ENCODE measurements around the gene SLFNL1.

SLFNL1 gene

GRCh38 chr1:41025979-41026819 lies 4.7 kb upstream of the SLFNL1 start:
- Histone ChIP-seq H2BK15ac (replicated peaks; ENCODE audit: low read depth) (no peak overlapping the region), H3K79me1 (ENCODE audit: low read length) (no peaks in the 10 kb centered on the region), H3K18ac (ENCODE audit: low read length) (no peak overlapping the region), H2BK120ac (ENCODE audit: low read depth, low read length) (no peak overlapping the region), H3K27me3 (ENCODE audit: insufficient read depth, low read length, poor library complexity) (no peaks in the 10 kb centered on the region), H3K27ac (ENCODE audit: low read depth, low read length) (no peak overlapping the region), H3K56ac (ENCODE audit: low read length) (no peak overlapping the region), H3K23ac (ENCODE audit: low read length) (no peak overlapping the region), H4K8ac (ENCODE audit: low read depth, low read length) (no peak overlapping the region), H3K4me2 (ENCODE audit: low read length) (no peak overlapping the region), H3K4me3 (ENCODE audit: low read length) (no peak overlapping the region), H4K5ac (ENCODE audit: low read length) (no peak overlapping the region), H3K4ac (ENCODE audit: low read depth, low read length) (no peak overlapping the region), H3K9ac (ENCODE audit: low read length) (no peak overlapping the region), H3K36me3 (ENCODE audit: control insufficient read depth, insufficient read depth, low read length) (no peaks in the 10 kb centered on the region), H3K79me2 (ENCODE audit: control insufficient read depth, insufficient read depth, low read length) (no peaks in the 10 kb centered on the region), H3K4me1 (ENCODE audit: control insufficient read depth, low read depth, low read length) (no peaks in the 10 kb centered on the region), H2AK5ac (ENCODE audit: low read length) (no peak overlapping the region), H2BK5ac (ENCODE audit: low read length) (no peak overlapping the region)
- WGBS (ENCODE audit: extremely low coverage, insufficient coverage, low lambda C conversion rate) = no CpG with 5 or more reads among the region's 4 CpGs
- DNase-seq = no peak

GRCh38 chr1:41024953-41025352 lies 3.4 kb upstream of the SLFNL1 start:
- no peaks in the 10 kb centered on the region for H3K36me3 ChIP-seq (ENCODE audit: control insufficient read depth, insufficient read depth, low read length)
- H3K56ac ChIP-seq (ENCODE audit: low read length) = no peak overlapping the region
- H3K4ac ChIP-seq (ENCODE audit: low read depth, low read length) = no peak overlapping the region
- WGBS (ENCODE audit: extremely low coverage, insufficient coverage, low lambda C conversion rate) = no CpG with 5 or more reads among the region's 2 CpGs
- no peaks in the 10 kb centered on the region for H3K4me1 ChIP-seq (ENCODE audit: control insufficient read depth, low read depth, low read length)
- no peak overlapping the region for H4K8ac ChIP-seq (ENCODE audit: low read depth, low read length)
- no peaks in the 10 kb centered on the region for H3K27me3 ChIP-seq (ENCODE audit: insufficient read depth, low read length, poor library complexity)
- no peaks in the 10 kb centered on the region for H3K79me1 ChIP-seq (ENCODE audit: low read length)
- H3K27ac ChIP-seq (ENCODE audit: low read depth, low read length) = no peak overlapping the region
- no peak overlapping the region for H3K4me3 ChIP-seq (ENCODE audit: low read length)
- no peak overlapping the region for H3K23ac ChIP-seq (ENCODE audit: low read length)
- H4K5ac ChIP-seq (ENCODE audit: low read length) = no peak overlapping the region
- H2AK5ac ChIP-seq (ENCODE audit: low read length) = no peak overlapping the region
- no peak overlapping the region for H2BK120ac ChIP-seq (ENCODE audit: low read depth, low read length)
- no peak overlapping the region for H3K18ac ChIP-seq (ENCODE audit: low read length)
- DNase-seq = peak; percentile 62
- H2BK15ac ChIP-seq (replicated peaks; ENCODE audit: low read depth) = no peak overlapping the region
- no peak overlapping the region for H3K4me2 ChIP-seq (ENCODE audit: low read length)
- no peaks in the 10 kb centered on the region for H3K79me2 ChIP-seq (ENCODE audit: control insufficient read depth, insufficient read depth, low read length)
- no peak overlapping the region for H3K9ac ChIP-seq (ENCODE audit: low read length)
- no peak overlapping the region for H2BK5ac ChIP-seq (ENCODE audit: low read length)

- Histone ChIP-seq H3K9ac (ENCODE audit: low read length) (no peak overlapping the region), H3K79me1 (ENCODE audit: low read length) (no peaks in the 10 kb centered on the region), H3K4me2 (ENCODE audit: low read length) (no peak overlapping the region), H4K8ac (ENCODE audit: low read depth, low read length) (no peak overlapping the region), H2BK120ac (ENCODE audit: low read depth, low read length) (no peak overlapping the region), H3K18ac (ENCODE audit: low read length) (no peak overlapping the region), H3K79me2 (ENCODE audit: control insufficient read depth, insufficient read depth, low read length) (no peaks in the 10 kb centered on the region), H3K23ac (ENCODE audit: low read length) (no peak overlapping the region), H2BK15ac (replicated peaks; ENCODE audit: low read depth) (no peak overlapping the region), H4K5ac (ENCODE audit: low read length) (no peak overlapping the region), H2AK5ac (ENCODE audit: low read length) (no peak overlapping the region), H3K4me1 (ENCODE audit: control insufficient read depth, low read depth, low read length) (no peaks in the 10 kb centered on the region), H3K27ac (ENCODE audit: low read depth, low read length) (no peak overlapping the region), H3K4ac (ENCODE audit: low read depth, low read length) (no peak overlapping the region), H3K4me3 (ENCODE audit: low read length) (no peak overlapping the region), H3K27me3 (ENCODE audit: insufficient read depth, low read length, poor library complexity) (no peaks in the 10 kb centered on the region), H3K56ac (ENCODE audit: low read length) (no peak overlapping the region), H3K36me3 (ENCODE audit: control insufficient read depth, insufficient read depth, low read length) (no peaks in the 10 kb centered on the region), H2BK5ac (ENCODE audit: low read length) (no peak overlapping the region)
- WGBS (ENCODE audit: extremely low coverage, insufficient coverage, low lambda C conversion rate) = no CpG with 5 or more reads among the region's 5 CpGs
- peak; percentile 22 for DNase-seq
Observed at GRCh38 chr1:41023279-41023990, 1.9 kb upstream of the SLFNL1 start.

GRCh38 chr1:41022424-41022823 lies 899 bp upstream of the SLFNL1 start:
- no peak overlapping the region for H2AK5ac ChIP-seq (ENCODE audit: low read length)
- H2BK5ac ChIP-seq (ENCODE audit: low read length) = no peak overlapping the region
- no peak overlapping the region for H2BK15ac ChIP-seq (replicated peaks; ENCODE audit: low read depth)
- H3K56ac ChIP-seq (ENCODE audit: low read length) = no peak overlapping the region
- no peak overlapping the region for H3K27ac ChIP-seq (ENCODE audit: low read depth, low read length)
- H2BK120ac ChIP-seq (ENCODE audit: low read depth, low read length) = no peak overlapping the region
- no peak overlapping the region for H4K8ac ChIP-seq (ENCODE audit: low read depth, low read length)
- H3K4me2 ChIP-seq (ENCODE audit: low read length) = no peak overlapping the region
- no peaks in the 10 kb centered on the region for H3K4me1 ChIP-seq (ENCODE audit: control insufficient read depth, low read depth, low read length)
- H3K23ac ChIP-seq (ENCODE audit: low read length) = no peak overlapping the region
- H3K27me3 ChIP-seq (ENCODE audit: insufficient read depth, low read length, poor library complexity) = no peaks in the 10 kb centered on the region
- H3K79me2 ChIP-seq (ENCODE audit: control insufficient read depth, insufficient read depth, low read length) = no peaks in the 10 kb centered on the region
- no peak overlapping the region for H4K5ac ChIP-seq (ENCODE audit: low read length)
- H3K9ac ChIP-seq (ENCODE audit: low read length) = no peak overlapping the region
- no peaks in the 10 kb centered on the region for H3K79me1 ChIP-seq (ENCODE audit: low read length)
- no CpG with 5 or more reads among the region's 10 CpGs for WGBS (ENCODE audit: extremely low coverage, insufficient coverage, low lambda C conversion rate)
- H3K4ac ChIP-seq (ENCODE audit: low read depth, low read length) = no peak overlapping the region
- H3K18ac ChIP-seq (ENCODE audit: low read length) = no peak overlapping the region
- H3K4me3 ChIP-seq (ENCODE audit: low read length) = no peak overlapping the region
- H3K36me3 ChIP-seq (ENCODE audit: control insufficient read depth, insufficient read depth, low read length) = no peaks in the 10 kb centered on the region
- DNase-seq = no peak

GRCh38 chr1:41020654-41021053 lies 871 bp downstream of the SLFNL1 start:
- no peaks in the 10 kb centered on the region for H3K4me1 ChIP-seq (ENCODE audit: control insufficient read depth, low read depth, low read length)
- H2AK5ac ChIP-seq (ENCODE audit: low read length) = no peak overlapping the region
- no peak overlapping the region for H3K9ac ChIP-seq (ENCODE audit: low read length)
- H3K79me1 ChIP-seq (ENCODE audit: low read length) = no peaks in the 10 kb centered on the region
- no peak overlapping the region for H3K23ac ChIP-seq (ENCODE audit: low read length)
- H4K8ac ChIP-seq (ENCODE audit: low read depth, low read length) = no peak overlapping the region
- no peak overlapping the region for H3K27ac ChIP-seq (ENCODE audit: low read depth, low read length)
- H4K5ac ChIP-seq (ENCODE audit: low read length) = no peak overlapping the region
- no peak overlapping the region for H3K18ac ChIP-seq (ENCODE audit: low read length)
- no peaks in the 10 kb centered on the region for H3K27me3 ChIP-seq (ENCODE audit: insufficient read depth, low read length, poor library complexity)
- H3K36me3 ChIP-seq (ENCODE audit: control insufficient read depth, insufficient read depth, low read length) = peaks cover 3% of the 10 kb centered on the region
- no peak overlapping the region for H2BK120ac ChIP-seq (ENCODE audit: low read depth, low read length)
- no peak overlapping the region for H3K4me3 ChIP-seq (ENCODE audit: low read length)
- no peak overlapping the region for H2BK15ac ChIP-seq (replicated peaks; ENCODE audit: low read depth)
- H3K56ac ChIP-seq (ENCODE audit: low read length) = no peak overlapping the region
- no peaks in the 10 kb centered on the region for H3K79me2 ChIP-seq (ENCODE audit: control insufficient read depth, insufficient read depth, low read length)
- DNase-seq = no peak
- no CpG with 5 or more reads among the region's 3 CpGs for WGBS (ENCODE audit: extremely low coverage, insufficient coverage, low lambda C conversion rate)
- H2BK5ac ChIP-seq (ENCODE audit: low read length) = no peak overlapping the region
- no peak overlapping the region for H3K4me2 ChIP-seq (ENCODE audit: low read length)
- no peak overlapping the region for H3K4ac ChIP-seq (ENCODE audit: low read depth, low read length)
